ENCODE measurements around the gene RNF123.

GRCh38 chr3:49740427-49740826 is 51.1 kb downstream of the RNF123 start:
- TF ChIP-seq POLR2A (IDR thresholded peaks at IDR 0.05; ENCODE audit: low read depth, low read length): no peak
- TF ChIP-seq SPI1 (IDR thresholded peaks at IDR 0.05; ENCODE audit: low read depth, low read length): no peak
- no peak for TF ChIP-seq POLR2AphosphoS5 (IDR thresholded peaks at IDR 0.05; ENCODE audit: low read depth, low read length)
- no peak for TF ChIP-seq TAF1 (IDR thresholded peaks at IDR 0.05; ENCODE audit: low read depth, low read length)
- TF ChIP-seq PAX5 (IDR thresholded peaks at IDR 0.05; ENCODE audit: insufficient read depth, low read length, severe bottlenecking): no peak
- TF ChIP-seq POU2F2 (IDR thresholded peaks at IDR 0.05; ENCODE audit: low read depth, low read length): no peak
